Kidney capillary endothelial cell (primary cell): Measurements from ENCODE around the gene ARHGEF33.
"Not testable (repeated sequence)": the region's sequence is repeated elsewhere in the genome, so short reads cannot be mapped to it uniquely, and the experiment has no call there.

ENCODE experiments used
- DNase-seq: peaks from one replicate; pipeline ENCODE4 v3.0.0-alpha.2; 2018; ENCODE audit warnings: low spot score

The ARHGEF33 gene

DNA sequence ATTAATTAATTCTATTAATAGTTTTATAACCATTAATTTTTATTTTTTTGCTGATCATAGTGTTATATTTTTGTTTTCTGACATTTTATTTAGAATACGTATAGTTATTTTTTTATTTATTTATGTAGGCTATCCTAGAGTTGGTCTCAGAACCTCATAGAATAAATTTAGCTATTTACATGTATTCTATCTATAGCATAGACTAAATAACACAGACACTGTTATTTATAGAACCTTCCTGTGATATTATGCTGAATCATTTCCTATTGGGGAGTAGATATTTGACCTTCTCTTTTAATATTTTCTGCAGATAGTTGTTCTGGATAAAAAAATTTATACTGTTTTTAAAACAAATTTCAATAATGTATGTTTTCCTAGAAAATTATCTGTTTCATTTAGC is 20.2 kb downstream of the ARHGEF33 start:
- DNase-seq: peak; percentile 38

DNA sequence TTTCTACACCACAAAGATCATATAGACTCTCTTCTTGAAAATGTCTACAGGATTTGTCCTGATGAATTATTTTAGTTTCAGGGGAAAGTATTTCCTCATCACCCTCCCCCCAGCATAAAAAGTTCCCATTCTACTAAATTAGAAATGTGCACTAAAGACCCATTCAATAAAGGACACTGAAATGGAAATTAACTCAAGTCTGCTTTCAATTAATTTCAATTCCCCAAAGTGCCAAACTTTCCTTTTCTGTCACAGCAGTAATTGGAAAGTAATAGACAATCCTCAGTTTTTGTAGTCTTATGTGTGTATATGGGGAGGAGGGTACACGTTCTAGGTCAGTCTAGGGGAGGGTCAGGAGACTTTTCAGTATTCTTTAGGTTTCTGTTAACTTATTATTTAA is 21.5 kb downstream of the ARHGEF33 start:
- DNase-seq: no peak

DNA sequence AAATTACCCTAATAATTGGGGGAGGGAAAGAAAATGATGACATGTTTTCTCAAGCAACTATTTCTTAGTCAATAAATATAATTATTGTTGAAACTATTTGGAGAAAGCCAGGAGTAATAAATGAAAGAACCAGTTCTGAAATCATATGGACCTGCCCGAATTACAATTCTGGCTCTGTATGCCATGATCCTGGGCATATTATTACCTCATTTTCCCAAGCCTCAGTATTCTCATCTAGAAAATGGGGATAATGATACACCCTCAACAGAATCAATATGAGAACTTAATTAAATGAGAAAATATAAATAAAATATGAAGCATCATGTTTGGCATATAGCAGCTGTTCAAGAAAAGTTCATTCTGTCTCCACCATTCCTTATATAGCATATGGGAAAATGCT is 22.9 kb downstream of the ARHGEF33 start:
- no peak for DNase-seq

DNA sequence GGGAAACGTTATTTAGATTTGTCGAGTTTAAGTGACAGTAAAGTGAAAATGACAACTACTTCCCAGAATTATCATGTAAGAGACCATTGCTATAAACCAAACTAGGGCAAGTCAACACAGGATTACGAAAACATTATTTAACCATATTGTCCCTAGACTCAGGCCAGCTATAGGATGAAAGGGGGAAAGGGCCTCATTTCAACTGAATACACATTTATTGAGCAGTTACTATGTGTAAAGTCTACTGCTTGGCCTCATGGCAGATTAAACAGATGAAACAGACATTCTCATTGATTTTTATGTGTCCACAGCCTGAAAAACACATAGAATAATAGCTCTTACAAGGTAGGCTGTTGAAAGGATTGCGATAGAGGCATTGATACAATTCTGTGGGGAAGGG is 32.7 kb downstream of the ARHGEF33 start:
- no peak for DNase-seq

DNA sequence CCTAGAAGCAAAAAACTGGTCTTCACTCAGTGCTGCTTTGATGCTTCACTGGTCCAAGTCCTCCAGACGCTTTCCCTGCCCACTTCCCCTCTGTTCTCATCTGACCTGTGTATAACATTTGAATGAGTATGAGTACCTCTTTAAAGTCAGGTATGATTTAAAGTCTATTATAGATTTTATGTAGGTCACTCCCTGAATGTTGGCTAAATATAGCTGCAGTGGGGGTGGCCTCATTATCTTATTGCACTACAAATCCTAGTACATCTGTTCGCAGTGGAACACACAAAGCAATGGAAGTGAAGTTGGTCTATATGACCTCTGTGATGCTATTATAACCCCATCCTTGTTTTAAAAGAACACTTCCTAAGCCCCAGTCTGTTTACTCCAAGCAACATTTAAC is 33.2 kb downstream of the ARHGEF33 start:
- DNase-seq: no peak

DNA sequence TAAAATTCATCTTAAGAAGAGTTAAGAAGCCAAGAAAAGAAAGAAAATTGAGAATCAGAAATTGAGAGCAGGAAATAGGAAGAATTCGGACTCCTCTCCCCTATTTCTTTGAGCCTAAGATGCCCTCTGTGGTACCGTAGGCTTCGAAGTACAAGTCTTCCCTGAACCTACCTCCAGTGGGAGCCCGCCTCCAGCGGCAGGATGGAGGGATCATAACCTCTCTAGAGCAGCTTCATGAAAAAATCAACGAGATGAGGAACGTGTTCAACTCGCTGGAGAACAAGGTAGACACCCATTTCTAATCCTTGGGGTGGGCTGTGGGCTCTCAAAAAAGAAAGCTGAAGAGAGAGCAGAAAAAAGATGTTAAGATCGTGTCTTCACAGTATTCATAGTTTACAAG is 36.3 kb downstream of the ARHGEF33 start:
- DNase-seq: no peak

DNA sequence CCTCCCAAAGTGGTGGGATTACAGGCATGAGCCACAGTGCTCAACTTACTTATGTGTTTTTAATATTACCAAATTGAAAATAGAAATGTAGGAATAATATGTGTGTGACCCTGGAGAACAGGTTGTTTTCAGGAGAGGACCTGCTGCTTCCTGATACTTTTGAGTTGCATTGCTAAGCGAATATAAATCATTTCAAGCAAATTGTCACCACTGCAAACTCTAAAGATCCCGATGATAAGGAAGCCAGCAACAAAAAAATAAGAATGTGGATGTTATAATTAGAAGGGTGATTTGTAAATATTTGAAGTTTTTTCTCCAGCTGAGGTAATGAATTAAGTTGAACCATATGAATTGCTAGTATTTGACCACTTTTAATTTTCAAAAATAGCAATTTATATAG is 40.9 kb downstream of the ARHGEF33 start:
- DNase-seq: no peak

DNA sequence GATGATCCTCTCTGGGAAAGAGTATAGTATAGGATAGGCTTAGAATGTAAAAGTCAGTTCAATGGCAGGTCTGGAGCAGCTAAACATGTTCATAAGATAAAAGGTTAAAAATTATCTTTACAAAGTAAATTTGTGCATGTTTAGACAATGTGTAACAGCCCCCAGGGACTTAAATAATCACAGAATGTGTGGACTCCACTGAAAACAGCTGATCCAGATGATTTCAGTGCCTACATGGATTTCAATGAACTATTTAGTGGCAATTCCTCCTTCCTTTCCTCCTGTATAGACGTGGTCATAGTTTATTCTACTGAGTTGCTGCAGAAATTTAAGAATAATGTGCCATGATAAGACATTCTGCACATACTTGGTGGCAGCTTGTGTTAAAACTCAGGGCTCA is 42.9 kb downstream of the ARHGEF33 start:
- DNase-seq: no peak

DNA sequence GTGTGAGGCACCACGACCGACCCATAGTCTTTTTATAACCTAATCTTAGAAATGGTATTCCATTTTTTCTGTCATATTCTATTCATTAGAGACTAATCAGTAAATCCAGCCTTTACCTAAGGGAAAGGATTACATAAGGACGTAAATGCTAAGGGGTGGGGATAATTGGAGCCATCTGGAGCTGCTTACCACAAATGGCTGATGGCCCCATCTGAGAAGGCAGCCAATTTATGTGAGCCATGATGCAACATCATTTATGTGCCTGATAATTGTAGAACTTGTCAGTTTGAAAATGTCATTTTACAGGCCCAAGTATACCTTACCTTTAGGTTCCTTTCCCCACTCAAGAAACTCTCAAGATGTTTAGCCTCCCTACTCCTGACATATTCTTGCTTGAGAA is 44.0 kb downstream of the ARHGEF33 start:
- no peak for DNase-seq

DNA sequence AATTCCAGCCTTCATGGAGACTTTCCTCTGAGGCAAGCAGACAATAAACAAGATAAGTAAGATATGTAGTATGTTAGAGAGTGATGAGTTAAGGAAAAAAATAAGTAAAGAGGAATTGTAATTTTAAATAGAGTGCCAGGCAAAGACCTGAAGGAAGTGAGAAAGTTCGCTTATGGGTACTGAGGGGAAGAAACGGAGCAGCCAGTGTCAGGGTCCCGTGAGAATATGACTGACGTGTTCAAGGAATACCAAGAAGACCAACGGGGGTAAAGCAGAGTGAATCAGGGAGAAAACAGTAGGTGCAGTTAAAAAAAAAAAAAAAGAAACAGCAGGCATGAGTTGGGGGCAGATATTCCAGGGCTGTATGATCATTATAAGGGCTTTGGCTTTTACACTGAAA is 45.1 kb downstream of the ARHGEF33 start:
- no peak for DNase-seq

DNA sequence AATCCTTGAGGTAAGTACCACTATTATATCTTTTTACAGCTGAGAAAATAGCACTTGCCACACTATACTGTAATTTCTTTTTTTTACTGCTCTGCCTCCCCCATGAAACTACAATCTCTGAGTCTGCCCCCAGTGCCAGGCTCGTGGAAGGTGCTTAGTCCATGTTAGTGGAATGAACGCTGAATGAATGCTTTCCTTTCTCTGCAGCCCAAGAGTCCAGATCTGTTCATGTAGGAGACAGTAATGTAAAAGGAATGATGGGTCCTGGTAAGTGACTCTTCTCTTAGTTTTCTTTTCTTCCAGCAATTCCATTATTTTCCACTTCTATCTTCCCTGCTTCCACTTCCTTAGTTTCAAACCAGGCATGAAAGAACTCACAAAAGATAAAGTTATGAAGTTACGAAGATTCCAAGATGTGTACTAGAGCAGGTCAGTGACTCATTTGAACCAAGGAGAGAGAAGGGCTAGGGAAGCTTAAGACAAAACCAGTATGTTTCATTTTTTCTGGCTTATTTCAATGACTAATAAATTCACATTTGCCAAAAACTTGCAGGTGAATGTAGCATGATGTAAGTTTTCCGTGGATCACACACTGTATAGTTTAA is 46.0 kb downstream of the ARHGEF33 start:
- DNase-seq: no peak

DNA sequence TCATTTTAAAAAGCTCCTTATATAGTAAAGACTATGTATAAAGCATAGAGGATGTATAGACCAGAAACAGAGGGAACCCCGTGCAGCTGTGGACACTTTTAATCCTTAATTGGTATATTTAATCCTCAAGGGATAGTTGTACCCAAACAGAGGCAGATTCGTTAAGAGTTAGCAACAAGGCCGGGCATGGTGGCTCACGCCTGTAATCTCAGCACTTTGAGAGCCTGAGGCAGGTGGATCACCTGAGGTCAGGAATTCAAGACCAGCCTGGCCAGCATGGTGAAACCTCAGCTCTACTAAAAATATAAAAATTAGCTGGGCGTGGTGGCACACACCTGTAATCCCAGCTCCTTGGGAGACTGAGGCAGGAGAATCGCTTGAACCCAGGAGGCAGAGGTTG is 46.8 kb downstream of the ARHGEF33 start:
- DNase-seq: not testable (repeated sequence)

DNA sequence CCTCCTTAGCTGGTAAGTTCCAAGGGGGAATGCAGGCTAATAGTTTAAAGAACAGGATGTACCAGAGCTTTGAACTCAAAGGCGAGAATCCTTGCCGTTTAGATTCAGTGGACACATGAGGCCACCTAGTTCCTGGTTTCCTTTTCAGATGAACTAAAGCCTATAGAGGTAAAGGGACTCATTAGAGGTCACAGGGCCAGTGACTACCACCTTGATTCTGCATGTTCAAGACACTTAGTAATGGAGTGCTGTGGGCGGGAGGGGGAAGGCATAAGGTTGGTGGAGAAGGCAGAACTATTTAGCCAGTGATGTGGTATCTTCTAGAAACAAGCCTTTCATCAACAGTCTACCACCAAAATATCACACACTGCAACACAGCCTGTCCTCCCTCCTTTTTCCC is 47.9 kb downstream of the ARHGEF33 start:
- no peak for DNase-seq

DNA sequence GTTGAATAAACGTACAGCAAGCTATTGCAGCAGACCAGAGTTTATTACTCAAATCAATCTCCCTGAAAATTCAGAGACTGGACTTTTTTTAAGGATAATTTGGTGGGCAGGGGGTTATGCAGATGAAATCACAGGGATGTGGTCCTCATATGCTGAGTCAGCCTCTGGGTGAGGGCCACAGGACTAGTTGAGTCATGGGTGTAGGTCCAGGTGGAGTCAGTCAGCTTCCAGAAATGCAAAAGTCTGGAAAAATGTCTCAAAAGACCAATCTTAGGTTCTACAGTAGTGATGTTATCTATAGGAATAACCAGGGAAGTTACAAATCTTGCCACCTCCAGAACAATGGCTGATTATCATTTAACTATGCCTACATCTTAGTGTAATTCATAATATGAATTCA is 51.1 kb downstream of the ARHGEF33 start:
- DNase-seq: no peak

DNA sequence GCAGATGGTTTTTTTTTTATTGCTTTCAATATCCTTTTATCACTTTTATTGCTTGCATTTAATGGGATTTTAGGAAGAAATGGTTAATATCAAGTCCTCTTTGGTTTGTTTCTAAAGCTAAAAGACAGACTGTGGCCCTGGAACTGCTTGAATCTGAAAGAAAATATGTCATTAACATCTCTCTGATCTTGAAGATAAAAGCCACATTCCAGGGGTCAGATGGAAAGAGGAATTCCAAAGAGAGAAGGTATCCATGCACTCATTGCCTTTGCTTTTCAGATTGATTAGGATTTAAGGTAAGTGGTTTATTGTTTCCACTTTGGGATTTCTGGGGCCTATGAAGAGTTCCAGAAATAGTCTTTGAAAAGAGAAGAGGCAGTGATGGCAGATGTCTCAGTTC is 54.1 kb downstream of the ARHGEF33 start:
- no peak for DNase-seq

DNA sequence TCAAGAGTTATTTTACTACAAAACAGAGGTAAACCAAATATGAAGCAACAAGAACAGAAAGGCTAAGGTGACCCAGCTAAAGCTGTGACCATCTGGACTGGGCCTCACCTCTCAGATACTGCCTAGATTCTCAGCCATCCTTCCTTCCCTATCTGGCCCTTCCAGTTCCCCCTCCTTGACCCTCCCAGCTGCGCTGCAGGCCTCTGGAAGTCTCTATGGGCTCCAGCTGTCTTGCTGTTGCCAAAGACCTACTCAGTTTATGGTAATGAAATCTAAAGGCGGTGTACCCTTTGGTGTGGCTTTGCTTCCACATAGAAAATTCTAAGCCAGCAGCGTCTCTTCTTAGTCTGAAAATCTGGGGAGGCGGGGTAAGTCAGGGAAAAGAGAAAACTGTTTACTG is 55.7 kb downstream of the ARHGEF33 start:
- DNase-seq: no peak

DNA sequence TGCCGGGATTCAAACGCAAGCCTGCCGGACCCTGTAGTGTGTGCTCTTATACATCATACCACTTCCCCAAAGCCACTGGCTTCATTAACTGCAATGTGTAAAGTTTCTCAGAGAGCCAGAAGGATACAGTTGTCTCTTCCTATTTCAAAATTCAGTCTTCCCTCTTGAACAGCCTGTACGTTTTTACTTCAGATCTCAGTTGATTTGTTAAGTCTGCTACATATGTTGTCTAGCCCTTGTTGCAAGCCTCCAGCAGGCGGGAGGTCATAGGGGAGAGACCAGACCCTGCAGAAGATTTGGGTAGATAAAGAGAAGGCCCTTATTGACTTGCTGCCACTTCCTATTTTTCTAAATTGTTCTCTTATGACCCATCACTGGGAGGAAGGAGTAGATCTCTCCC is 56.2 kb downstream of the ARHGEF33 start:
- no peak for DNase-seq

DNA sequence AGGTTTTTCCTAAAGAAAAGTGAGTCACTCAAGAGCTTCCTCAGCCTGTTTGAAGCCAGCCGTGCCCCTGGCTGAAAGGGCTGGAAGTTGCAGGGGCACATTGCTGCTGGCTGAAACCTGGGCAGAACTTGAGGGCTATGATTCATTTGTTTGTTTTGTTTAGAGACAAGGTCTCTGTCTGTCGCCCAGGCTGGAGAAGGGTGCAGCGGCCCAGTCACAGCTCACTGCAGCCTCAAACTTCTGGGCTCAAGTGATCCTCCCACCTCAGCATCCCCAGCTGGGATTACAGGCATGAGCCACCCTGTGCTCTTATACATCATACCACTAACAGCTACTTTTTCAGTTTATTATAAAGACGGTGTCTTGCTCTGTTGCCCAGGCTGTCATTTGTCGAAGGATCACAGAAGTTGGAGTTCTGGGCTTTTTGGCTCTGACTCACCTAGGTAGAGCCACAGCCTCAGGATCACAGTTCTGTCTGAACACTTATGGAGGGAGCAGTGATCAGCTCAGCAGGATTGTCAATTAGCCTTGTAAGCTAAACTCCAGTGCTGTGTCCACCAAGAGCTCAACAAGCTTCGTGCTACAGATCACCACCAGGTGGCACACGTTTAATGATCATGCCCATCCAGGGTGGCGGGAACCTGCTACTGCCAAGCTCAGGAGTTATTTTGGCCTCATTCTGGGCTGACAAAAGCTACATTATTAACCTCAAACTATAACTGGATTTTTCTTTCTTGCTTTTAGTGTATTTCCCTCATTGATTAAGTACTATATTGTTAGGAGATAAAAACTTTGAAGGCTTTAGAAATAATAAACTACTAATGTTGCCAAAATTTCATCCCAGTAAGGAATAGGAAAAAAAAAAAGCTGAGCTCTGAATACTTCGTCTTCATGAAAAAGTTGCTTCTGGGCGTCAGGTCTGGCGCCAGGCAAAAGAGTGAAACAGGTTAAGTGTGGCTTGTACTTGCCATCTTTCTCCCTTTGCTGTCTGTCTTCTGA is 57.9 kb downstream of the ARHGEF33 start:
- peak; percentile 46 for DNase-seq

DNA sequence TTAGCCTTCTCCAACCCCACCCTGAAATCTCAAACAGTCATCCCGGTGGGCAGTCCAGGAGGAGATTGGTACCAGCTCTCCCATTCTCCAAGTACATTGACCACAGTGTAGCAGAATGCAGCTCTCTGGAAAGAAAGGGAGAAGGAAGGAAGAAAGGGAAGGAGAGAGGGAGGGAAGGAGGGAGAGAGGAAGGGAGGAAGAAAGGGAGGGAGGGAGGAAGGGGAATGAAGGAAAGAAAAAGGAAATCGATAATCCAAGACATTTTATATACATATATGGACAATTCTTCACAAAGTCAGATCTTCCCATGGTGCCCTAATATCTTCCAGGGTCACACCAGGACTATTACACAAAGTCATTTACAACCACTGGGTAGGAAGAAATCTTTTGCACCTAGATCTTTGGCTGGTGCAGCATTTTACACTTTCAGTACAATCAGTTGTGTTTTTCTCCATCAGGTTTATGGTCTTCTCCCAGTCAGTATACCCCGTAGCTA is 58.8 kb downstream of the ARHGEF33 start:
- no peak for DNase-seq

DNA sequence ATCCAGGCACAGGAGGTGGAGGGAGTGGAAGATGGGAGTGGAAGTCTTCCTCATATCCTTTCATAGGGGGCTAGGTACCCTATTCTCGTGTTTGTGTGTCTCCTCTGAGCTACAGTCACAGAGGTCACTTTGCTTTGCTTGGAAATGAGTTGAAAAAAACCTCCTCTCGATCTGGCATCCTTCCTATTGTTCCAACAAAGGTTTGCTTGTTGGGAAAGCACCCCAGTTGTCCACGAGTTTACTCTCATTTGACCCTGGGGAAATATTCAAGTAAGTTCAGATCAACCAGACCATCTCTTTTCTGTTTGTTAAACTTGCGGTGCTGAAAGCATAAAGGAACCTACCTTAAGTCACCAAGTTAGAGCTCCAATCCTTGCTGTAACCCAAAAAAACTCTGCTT is 59.3 kb downstream of the ARHGEF33 start:
- DNase-seq: no peak

DNA sequence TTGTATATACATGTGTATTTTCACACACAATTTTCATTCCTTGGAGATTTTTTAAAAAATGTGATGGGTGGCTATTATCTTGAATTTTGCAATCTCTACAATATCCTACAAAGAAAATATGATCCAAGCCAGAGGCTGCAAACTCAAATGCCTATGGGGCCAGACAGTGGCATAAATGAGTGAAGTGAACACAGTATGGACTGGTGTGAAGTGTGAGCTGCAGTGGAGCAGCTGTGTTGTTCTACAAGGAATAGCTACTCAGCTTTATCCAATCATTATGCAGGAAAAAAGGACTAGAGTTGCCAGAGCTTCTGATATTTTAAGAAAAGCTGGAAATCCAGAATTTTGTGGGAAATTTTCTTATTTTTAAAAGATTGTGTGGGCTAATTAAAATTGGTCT is 62.1 kb downstream of the ARHGEF33 start:
- no peak for DNase-seq

DNA sequence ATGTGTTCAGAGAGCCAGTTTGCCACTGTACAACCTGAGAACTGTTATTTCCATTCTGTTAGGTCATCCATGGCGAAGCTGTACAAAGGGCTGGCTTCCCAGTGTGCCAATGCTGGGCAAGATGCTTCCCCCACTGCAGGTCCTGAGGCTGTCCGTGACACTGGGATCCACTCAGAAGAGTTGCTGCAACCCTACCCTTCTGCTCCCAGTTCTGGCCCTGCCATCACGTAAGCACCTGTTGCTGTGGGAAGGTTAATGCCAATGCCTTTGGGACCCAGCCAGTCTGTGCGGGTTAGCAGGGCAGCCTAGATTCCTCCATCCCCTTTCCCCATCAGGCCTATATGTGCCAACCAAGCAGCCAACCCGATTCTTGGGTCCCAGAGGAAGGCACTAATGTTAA is 68.3 kb downstream of the ARHGEF33 start:
- no peak for DNase-seq

DNA sequence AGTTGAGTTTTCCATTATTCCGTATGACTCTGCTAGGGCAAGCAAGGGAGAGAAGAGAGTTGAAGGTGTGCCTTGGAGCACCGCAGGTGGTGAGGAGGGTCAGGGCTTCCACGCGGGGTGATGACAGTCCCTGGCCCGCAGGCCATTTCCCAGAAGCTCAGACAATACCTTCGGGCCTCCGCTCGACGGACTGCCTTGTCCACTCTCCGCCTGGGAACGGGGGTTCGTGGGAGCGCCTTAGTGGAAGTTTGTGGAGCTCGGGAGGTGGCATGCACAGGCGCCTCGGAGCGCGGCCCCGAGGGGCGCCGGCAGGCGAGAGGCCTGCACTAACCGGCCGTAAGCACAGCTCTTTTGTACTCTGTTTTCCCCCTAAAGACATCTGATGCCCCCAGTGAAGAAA is 69.8 kb downstream of the ARHGEF33 start:
- no peak for DNase-seq
